Measurements from ENCODE around the gene GLCE.
"Not testable (repeated sequence)": the region's sequence is repeated elsewhere in the genome, so short reads cannot be mapped to it uniquely, and the experiment has no call there.

Gene GLCE

GRCh38 chr15:69161079-69161877 lies 843 bp downstream of the GLCE start:
- DNase-seq: peak; percentile 14

GRCh38 chr15:69161878-69162213 lies 1.4 kb downstream of the GLCE start:
- DNase-seq: no peak

- no peak for DNase-seq
Observed at GRCh38 chr15:69163141-69163669, 2.8 kb downstream of the GLCE start.

DNA sequence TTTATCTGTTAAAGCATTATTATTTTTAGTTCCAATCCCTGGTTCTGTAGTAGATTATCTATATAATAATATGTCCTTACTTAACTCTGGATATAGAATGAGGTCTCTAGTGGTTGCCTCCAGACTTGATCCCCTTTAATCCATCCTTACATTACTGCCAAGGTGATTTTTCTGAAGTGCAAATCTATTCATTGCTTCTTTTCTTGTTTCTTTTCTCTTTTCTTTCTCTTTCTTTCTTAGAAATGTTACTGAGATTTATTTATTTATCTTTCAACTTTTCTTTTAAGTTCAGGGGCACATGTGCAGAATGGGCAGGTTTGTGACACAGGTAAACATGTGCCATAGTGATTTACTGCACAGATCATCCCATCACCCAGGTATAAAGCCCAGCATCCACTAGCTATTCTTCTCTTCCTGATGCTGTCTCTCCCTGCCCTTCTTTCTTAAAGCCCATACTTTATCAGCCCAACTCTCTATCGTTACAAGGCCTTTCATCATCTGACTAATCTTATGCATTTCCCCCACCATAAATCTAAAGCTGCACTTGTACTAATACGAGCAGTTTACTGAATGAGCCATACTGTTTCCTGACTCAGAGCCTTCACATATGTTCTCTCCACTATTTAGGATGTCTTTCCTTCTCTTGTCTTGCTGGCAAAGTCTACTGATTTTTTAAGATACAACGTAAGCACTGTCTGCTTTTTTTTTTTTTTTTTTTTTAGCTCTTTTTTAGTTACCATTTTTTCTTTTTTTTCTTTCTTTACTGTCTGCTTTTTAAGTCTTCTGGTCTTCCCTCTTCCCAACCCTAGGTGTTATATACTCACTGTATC lies 4.6 kb downstream of the GLCE start:
- DNase-seq: no peak

- no peak for DNase-seq
Observed at GRCh38 chr15:69165637-69166025, 5.2 kb downstream of the GLCE start.

- DNase-seq: no peak
Observed at GRCh38 chr15:69167218-69167846, 6.9 kb downstream of the GLCE start.

DNA sequence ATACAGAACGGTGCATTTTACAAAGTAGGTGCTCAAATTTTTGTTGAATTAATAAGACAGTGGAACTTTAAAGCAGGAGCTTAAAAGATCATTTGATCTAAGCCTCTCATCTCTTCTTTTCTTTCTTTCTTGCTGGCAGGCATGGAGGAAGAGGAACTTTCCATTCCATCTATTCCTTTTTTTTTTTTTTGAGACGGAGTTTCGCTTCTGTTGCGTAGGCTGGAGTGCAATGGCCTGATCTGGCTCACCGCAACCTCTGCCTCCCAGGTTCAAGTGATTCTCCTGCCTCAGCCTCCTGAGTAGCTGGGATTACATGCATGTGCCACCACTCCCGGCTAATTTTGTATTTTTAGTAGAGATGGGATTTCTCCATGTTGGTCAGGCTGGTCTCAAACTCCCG lies 7.9 kb downstream of the GLCE start:
- DNase-seq: not testable (repeated sequence)

DNA sequence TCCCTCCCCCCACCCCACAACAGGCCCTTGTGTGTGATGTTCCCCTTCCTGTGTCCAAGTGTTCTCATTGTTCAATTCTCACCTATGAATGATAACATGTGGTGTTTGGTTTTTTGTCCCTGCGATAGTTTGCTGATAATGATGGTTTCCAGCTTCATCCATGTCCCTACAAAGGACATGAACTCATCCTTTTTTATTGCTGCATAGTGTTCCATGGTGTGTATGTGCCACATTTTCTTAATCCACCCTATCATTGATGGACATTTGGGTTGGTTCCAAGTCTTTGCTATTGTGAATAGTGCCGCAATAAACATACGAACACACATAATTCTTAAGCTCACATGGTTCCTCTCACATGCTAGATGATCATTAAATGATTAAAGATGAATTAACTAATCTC lies 9.1 kb downstream of the GLCE start:
- not testable (repeated sequence) for DNase-seq

- DNase-seq: no peak
Observed at GRCh38 chr15:69170597-69170996, 10.2 kb downstream of the GLCE start.

DNA sequence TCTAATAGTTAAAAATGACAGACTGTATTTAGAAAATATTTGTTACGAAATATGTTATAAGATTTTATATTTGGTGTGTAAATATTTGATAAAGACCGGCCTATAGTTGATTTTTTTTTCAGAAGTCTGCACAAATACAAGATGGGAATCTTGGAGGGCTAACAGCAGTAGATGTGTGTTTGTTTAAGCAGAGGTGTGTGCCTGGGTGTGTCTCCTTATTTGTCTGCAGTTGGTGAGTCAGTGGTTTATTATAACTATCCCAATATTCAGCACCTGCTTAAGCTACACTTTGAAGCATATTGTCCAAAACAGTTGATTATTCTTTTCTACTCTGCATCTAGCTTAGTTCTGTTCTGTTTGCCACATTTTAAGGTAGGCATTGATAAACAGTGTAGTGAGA lies 12.4 kb downstream of the GLCE start:
- no peak for DNase-seq

DNA sequence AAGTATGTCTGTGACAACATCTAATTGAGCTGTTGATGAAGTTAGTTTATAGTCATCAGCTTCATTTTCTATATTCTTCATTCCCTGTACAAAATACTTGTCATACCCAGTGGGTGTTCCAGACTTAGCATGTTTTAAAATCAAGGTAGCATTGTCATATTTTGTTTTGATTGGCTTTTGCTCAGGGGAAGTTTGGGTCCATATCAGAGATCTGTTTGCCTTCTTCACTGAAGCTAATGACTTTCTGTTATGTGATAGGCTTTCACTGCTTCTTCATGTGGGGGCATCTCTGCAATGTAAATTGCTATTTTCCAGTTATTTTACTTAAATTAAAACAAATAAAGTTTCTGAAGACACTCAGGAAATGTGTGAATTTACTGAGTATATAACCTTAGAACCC lies 15.1 kb downstream of the GLCE start:
- DNase-seq: no peak

GRCh38 chr15:69181424-69181823 lies 21.0 kb downstream of the GLCE start:
- DNase-seq: no peak

DNA sequence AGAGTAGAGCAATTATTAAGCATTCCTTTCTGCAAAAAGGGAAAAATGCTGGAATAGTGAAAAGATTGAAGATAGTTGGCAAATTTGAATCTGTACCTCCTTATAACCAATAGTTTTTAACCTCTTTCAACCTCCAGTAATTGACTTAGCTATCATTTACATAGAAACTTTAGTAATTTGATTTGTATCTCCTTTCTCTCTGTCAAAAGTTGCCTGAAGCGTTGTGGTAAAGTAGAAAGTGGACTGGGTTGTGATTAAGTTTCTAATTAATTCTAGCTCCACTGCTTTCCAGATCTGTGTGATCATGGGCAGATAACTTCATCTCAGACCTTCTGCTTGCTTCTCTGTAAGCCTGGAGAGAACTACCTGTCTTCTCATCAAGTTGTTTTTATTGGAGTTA lies 24.8 kb downstream of the GLCE start:
- DNase-seq: no peak

DNA sequence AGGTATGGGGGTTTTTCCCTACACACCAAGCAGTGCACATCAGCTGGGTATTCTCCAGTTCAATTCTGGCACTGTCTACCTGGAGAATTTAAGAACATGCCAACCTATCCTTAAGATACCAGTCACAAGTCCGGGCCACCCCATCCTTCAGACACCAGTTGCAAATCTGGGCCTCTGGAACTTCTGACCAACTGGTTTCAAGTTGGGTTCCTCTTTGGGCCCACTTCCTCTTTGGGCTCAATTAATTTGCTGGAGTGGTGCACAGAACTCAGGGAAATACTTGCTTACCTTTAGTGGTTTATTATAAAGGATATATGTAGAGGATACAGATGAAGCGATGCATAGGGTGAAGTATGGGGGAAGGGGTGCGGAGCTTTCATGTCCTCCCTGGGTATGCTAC lies 25.3 kb downstream of the GLCE start:
- no peak for DNase-seq

GRCh38 chr15:69189157-69189556 lies 28.7 kb downstream of the GLCE start:
- DNase-seq: no peak

GRCh38 chr15:69190091-69190490 lies 29.7 kb downstream of the GLCE start:
- DNase-seq: no peak

DNA sequence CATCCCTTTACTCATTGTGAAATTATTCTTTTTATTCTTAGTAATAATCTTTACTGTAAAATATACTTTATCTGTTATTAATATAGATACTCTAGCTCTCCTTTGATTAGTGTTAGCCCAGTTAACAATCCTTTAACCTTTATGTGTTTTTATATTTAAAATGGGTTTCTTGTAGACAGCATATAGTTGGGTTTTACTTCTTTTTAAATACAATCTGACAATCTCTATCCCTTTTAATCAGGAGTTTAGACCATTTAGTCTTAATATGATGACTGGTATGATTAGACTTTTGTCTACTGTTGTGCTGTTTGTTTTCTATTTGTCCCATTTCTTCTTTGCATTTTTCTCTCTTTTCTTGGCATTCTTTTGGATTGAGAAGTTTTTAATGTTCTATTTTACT lies 30.1 kb downstream of the GLCE start:
- DNase-seq: no peak

- DNase-seq: no peak
Observed at GRCh38 chr15:69194025-69194827, 33.8 kb downstream of the GLCE start.

DNA sequence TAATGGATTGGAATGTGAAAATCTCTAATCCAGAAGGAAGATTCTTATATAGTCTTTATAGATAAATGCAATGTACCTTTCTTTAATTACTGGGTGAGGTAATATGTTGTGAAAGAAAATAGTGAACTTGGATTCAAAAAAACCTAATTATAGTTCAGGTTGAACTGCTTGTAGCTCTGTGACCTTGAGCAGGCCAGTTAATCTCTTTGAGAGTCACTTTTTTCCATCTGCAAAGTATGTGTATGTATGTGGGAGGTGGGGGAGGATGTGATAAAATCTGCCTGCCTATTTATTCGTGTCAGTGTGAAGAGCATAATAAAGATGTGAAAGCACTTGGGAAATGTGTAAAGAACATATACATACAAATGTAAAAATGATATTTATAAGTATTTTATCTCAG lies 34.4 kb downstream of the GLCE start:
- no peak for DNase-seq

DNA sequence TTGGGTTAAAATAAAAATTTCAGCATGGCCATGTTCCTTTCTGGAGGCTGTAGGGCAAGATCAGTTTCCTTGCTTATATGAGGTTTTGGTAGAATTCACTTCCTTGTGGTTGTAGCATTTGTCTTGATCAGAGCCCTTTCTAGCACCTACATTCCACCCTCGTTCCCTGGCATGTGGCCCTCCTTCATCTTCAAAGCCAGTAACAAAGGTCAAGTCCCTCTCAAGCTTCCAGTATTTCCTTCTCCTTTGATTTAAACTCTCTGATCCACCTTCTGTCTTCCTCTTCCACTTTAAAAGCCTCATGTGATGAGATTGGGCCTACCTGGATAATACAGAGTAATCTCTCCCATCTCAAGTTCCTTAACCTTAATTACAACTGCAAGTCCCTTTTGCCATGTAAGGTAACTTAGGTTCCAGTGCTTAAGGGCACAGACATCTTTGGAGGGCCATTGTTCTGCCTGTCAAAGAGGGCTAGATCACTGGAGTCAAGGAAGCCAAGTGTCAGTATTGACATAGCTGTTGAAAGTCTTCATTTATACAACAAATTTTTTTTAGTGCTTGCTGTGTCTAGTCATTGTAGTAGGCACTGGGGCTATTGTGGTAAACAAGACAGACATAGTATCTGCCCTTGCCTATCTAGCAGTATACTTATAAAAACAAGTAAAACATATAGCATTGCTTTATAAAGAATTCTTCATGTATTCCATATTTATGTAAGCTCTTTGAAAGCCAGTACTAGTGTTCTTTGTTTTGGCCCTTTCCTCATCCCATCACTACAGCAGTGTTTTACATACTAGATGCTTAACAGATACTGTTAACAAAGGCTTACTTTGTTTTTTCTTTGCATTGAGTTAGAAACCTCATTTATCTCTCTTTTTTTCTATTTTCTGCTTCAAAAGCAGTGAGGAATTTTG lies 40.7 kb downstream of the GLCE start:
- DNase-seq: no peak

DNA sequence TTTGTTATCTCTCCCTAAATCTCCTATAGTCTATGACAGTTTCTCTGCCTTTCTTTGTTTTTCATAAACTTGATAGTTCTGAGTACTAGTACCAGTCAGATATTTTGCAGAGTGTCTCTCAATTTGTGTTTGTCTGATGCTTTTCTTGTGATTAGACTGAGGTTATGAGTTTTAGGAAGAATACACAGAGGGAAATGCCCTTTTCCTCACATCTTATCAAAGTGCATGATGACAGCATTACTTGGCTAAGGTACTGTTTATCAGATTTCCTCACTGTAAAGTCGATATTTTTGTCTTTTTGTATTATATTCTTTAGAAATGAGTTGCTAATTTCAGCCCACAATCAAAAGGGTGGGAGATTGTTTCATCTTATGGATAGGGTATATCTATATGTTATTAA lies 45.6 kb downstream of the GLCE start:
- DNase-seq: no peak

- DNase-seq: no peak
Observed at GRCh38 chr15:69209661-69210060, 49.2 kb downstream of the GLCE start.
